Pons (tissue), 1 donor: ENCODE measurements around the gene NKD1.
A peak's percentile ranks its signal among the peaks of the same experiment; 100 is the strongest.

Experiments used
- DNase-seq: peaks from one replicate; pipeline ENCODE4 v3.0.0-alpha.2; 2016; ENCODE audit warnings: low spot score

The NKD1 gene

DNA sequence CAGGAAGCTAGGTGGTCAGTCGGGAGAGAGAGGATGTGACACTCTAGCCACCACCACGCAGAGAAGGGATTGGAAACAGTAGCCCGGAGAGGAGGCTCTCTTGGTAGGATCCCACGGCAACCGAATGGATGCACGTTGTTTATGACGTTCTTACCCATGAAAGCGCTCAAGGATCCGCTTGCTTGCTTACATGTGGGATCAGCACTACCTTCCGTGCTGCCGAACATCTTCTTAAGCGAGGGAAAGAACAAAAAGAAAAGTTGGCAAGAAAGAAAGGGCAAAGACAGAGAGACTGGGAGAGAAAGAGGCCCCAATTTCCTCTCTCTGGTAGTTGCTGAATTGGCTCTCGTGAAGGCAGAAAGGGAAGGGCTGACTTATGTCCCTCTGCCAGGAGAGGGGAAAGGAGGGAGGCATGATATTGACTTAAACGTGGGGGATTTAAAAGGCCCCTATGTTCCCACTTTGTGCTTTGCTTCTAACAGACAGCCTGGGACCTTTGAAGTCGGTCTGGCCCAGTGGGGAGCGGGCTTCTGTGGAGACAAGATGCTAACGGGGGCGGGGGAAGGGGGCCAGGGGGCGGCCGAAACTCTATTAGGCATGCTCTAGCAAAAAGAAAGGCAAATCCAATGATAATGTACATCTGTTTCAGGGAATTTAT lies 97.5 kb downstream of the NKD1 start:
- DNase-seq: no peak

DNA sequence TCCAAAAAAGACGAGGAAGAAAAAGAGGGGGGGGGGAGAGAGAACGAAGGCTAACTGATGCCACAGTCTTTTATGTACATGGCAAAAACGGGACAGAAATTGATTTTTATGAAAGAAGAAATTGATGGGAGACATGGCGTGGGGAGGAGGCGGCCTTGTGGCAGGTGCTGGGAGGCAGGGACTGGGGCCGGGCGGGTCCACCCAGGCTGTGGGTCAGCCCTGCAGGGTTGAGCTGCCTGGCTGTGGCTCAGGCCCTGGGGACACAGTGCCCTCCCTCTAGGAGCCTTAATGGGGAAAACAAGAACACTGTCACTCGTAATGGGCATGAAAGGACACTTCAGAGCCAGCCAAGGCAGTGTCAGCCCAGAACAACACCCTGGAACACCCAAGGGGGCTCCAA lies 98.1 kb downstream of the NKD1 start:
- DNase-seq: no peak

DNA sequence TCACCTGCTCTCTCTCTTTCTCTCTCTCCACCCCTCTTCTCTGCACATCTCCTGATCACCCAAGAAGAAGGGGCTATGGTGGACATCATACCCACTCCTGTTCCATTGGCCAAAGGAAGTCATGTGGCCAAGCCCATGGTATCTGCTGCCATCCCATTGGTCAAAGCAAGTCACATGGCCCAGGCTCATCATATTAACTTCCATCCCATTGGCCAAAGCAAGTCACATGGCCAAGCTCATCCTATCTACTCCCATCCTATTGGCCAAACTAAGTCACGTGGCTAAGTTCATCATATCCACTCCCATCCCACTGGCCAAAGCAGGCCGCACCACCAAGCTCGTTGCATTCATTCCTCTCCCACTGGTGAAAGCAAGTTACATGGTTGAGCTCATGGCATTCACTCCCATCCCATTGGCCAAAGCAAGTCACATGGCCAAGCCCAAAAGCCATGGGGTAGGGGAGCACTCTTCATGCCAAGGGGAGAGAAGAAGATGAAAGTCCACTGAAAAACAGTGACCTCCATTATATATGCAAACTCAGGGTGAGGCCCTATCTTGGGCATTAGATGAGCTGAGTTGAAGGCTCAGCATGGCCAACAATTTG lies 103.7 kb downstream of the NKD1 start:
- no peak for DNase-seq

DNA sequence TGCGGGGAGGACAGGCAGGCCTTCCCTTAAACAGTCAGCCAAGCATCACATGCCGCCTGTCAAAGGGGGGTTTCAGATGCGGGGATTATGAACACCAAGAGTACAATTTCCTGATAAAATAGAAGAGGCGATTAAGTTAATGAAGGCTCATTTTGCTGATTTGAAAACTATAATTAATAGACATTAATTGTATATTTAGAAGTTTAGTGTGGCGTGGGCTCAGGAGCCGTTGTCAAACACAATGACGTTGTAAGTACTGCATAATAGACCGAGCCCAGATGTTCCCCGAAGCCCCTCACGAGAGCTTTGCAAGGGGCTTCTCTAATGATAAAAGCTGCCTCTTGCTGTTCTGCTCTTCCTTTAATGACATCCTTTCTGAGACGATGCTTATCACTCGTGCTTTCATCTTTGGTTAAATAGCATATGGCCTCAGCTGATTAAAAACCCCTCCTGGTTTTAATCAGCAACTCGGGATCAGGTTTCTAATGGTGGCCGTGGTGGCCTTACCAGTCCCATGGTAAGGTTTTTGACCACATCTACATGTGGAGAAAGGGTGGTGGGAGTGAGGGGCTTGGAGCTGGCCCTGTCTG lies 104.7 kb downstream of the NKD1 start:
- DNase-seq: no peak

DNA sequence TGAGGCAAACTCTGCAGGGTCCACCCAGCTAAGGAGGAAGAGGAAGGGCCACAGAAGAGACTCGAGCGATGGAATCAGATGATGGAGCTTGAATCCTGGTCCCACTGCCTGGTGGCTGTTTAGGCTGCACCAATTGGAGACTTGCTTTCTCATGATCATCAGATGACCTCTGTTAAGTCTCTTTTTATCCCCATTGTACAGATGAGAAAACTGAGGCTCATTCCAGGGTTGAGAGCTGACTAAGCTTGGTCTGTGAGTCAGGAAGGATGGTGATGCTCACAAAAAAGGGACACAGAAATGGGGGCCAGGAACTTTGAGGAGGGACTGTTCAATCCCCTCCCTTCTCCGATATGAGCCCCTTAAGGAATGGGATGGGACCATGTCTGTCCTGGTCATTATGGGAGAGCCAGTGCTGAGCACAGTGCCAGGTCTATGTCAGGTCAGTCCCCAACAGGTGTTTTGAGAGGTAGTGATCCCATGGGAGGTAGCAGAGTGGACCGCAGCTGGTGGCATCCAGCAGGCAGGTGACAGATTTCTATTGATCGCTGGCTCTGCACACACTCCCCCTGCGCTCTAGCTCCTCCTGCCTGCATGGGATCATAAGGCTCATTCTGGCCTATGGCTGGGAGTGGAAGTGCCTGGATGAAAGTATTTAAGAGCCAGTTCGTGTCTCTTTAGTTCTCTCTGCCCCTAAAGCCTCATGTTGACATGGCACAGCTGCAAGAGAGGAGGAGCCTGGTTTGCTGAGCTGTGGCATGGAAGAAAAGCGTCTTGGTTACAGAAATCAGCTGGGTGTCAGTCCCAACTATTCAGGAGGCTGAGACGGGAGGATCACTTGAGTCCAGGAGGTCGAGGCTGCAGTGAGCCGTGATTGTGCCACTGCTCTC lies 105.7 kb downstream of the NKD1 start:
- DNase-seq: no peak

DNA sequence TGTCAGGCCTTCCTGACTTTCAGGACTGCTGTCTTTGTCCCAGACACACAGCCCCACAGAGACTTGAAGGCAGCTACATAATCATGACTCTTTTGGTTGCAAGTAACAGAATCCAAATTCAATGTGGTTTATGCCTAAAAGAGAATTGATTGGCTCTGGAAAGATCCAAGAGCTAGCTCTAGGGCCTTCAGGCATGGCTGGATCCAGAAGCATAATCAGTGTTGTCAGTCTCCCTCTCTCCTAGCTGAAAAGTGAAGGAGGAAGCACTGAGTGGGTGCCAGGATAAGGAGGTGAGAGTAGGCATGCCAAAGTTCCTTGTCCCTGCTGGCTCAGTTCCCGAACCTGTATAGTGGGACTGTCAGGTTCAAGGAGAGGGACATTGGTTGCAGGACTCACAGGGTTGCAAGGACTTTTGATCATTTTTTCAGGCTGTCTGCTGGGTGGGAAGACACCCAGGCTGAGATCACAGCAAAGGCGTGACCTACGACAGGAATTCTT lies 107.4 kb downstream of the NKD1 start:
- no peak for DNase-seq

DNA sequence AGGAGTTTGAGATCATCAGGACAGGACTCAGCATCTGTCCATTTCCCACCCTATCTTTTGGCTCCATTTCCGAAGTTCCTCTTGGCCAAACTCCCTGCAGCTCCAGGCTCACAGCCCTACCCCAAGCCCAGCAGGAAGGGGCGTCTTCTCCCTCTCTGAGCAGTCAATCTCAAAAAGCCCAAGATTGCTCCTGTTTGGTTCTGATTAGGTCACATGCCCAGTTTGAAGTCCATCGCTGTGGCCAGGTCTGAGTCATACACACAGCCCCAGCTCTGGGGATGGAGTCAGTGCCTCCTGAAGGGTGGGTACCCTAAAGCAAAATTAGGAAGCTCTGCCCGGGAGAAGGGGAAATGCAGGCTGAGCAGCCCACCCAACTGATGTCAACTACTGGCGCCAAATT lies 109.0 kb downstream of the NKD1 start:
- DNase-seq: no peak

DNA sequence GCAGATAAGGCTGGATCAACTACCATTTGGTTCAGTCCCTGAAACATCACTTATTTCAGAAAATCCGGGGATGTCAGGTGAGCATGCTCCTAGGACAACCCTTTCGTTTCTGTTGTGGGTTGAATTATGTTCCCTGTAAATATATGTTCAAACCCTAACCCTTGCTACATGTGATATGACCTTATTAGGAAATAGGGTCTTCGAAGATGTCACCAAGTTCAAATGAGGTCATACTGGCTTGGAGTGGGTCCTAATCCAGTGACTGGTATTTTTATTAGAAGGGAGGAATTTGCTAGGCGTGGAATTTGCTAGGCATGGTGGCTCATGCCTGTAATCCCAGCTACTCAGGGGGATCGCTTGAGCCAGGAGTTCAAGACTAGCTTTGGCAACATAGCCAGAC lies 111.6 kb downstream of the NKD1 start:
- DNase-seq: no peak

DNA sequence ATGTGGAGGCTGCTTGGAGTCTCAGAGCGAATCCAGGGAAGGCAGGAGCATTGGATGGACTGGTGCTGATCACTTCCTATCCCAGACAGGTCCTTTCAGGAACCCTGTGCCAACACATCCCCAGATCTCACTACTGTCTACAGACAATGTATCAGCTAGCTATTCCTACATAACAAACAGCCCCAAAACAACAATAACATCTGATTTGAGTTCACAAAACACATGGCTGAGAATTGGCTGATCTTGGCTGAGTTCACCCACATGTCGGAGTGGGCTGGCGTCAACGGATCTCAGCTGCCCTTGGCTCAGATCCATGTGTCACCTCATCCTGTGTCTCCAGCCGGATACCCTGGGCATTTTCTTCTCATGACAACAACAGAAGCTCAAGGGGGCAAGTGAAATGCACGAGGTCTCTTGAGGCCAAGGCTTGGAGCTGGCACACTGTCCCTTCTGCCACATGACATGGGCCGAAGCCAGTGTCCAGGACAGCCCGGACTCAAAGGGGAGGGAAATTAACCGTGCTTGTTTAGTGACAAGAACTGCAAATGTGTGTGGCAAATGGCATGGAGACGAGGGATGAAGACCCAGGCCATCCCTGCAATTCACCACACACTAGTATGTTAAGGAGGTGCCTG lies 114.2 kb downstream of the NKD1 start:
- DNase-seq: no peak

DNA sequence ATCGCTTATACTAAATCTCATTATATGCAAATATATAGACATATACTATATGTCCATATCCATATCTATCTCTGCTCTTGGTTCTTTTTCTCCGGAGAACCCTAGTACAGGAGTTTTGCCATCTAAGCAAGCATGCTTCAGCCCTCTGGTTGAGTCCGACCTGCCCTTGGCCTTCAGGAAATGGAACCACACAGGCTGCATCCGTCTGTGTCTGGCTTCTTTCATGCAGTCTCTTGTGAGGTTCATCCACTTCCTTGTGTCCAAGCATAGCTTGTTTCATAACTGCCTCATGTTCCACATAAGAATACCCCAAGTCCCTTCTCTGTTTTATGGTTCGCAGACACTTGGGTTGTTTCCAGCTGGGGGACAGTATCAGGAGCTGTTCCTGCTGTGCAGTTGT lies 116.1 kb downstream of the NKD1 start:
- DNase-seq: peak; percentile 30

DNA sequence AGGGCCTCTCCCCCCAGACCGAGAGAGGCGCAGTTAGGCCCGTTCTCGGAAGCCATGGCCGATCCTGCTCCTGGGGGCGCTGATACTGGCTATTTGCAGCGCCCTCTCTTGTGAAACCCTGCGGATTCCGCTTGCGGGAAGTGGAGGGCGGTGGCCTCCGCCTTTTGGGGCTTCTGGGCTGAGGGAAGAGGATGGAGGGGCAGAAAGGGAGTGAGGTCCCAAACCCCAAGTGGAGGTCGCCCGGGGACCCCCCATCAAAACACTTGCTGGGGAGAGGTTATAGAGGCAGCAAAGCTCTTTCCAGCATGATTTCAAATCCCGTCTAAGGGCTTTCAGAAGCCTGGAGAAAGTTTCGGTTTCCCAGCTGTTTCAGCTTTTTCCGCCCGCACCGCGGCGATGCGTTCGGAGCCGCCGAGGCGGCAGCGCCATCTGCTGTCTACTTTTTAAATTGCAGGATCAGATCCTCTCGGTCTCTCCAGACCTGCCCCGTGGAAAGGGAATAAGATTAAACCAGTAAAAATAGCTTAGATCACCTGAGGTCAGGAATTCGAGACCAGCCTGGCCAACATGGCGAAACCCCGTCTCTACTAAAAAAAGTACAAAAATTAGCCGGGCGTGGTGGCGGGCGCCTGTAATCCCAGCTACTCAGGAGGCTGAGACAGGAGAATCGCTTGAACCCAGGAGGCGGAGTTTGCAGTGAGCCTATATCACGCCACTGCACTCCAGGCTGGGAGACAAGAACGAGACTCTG lies 117.1 kb downstream of the NKD1 start:
- DNase-seq: peak; percentile 59

DNA sequence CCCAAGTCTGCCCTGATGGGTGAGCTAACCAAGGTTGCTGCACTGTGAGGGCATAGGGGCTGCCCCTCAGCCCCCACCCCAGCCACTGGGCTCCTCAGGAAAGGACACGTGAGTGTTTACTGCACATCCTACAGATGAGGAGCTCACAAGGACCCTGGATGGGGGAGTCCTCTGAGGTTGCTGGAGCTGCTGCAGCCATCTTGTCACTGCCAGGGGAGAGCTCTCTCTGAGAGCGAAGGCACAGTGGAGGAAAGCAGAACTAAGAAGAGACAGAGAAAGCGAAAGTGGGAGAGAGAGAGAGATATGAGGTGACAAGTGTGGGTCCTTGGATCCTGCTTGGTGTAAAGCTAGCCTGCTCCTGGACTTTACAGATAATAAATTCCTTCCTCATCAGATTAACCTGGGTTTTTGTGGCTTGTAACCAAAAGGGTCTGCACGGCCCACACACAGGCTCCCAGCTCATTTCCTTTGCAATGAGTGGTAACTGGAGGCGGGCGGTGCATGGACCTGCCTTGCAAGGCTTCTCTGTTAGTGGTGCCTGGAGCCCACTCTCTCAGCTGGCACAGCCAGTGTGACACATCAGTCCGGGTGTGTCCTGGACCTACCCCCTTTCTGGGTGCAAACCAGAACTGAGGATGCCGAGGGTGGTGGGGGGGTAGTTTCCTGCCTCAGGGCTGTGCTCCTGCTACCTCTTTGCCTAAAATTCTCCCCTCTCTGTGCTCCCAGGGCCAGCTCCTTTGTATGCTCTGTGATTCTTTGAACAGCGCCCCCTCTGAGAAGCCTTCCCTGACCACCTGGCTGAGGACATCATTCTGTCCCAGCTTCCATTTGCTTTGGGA lies 118.7 kb downstream of the NKD1 start:
- DNase-seq: no peak

DNA sequence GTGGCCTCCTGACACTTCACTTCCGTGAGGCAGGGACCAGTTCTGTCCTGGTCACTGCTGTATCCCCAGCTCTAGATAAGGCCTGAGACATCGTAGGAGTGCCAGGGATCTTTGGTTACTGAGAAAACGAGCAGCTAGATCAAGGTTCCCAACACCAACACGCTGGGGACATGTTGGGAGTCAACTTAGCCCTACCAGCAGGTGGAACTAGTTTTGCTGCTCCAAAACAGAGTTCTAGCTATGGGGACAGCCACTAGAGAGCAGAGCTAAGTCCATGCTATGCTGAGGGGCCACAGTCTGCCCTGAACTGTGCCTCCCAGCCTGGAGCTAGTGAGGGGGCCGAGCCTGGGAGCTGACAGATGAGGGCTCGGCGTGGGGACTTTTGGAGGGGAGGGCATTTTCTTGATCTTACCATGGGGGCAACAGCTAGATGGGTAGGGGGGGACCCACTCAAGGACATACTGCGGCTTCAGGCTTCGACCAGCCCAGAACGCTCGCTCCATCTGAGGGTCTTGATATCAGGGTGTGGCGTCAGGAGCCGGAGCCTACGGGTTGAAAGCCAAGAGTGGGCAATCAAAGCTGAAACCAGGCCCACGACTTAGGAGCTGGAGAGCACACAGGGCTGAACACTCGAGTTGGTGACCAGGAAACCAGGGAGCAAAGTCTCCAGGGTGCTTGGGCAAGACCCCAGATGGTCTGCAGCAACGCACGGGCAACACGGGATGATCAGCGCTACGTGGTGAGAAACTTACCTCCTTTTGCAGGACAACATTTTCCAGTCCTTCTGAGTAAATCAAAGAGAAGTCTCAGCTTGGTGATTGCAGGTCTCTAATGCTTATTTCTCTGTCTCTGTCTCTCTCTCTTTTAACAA lies 119.5 kb downstream of the NKD1 start:
- peak; percentile 23 for DNase-seq

DNA sequence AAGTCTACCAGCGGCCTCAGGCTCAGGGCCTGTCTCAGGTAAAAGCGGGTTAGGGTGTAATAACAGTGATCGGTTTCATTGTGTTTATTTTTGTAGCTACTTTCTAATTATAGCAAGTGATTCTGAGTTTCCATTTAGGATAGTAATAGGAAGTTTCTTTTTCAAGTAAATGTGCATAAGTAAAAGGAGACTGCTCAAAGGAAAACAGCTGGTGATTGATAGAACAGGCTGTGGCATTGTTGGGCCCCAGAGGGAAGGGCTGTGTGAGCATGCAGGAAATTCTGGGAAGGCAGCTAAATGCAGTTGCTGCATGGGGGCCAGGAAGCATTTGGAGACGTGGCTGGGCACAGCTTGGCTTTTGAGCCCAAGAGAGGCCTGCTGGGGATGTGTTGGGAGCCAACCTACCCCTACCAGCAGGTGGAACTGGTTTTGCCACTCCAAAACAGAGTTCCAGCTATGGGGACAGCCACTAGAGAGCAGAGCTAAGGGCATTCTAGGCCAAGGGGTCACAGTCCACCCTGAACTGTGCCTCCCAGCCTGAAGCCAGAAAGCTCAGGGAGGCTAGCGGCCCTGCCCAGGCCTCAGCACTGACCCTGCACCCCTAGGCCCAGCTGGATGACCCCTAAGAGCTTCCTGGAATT lies 120.3 kb downstream of the NKD1 start:
- DNase-seq: peak; percentile 32

DNA sequence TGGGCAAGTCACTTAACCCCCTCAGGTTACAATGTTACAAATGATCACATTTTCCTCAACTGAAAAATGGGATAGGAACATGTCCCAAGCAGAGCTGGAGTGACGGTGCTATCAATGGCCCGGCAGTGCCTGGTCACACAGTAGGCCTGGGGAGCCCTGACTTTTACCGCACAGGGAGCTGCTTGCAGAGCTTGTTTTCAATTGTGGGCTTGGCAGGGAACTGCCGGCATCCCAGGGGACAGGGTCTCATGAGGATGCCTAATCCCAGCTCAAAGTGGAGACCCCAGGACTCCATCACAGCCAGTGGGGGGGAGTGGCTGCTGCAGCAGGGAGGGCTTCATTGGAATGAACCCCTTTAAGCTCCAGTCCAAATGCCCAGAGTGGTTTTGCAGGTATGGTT lies 121.5 kb downstream of the NKD1 start:
- DNase-seq: no peak

DNA sequence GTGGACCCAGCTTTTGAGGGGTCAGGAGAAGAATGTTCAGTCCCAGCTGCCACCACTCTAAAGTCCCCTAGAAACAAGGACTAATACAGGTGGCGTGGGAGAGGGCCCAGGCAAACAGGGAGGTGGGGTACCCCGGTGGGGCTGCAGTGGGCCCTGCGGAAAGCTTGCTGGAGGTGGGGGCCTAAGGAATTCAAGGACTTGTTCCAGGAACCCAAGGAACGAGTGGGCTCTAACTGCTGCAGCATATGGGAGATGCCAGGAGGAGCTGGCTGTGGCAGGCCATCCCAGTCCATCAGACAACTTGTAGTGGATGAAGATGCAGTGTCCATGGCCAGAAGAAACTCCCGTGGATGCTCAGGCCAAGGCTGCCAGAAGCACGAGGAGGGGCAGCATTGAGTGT lies 122.3 kb downstream of the NKD1 start:
- DNase-seq: no peak

DNA sequence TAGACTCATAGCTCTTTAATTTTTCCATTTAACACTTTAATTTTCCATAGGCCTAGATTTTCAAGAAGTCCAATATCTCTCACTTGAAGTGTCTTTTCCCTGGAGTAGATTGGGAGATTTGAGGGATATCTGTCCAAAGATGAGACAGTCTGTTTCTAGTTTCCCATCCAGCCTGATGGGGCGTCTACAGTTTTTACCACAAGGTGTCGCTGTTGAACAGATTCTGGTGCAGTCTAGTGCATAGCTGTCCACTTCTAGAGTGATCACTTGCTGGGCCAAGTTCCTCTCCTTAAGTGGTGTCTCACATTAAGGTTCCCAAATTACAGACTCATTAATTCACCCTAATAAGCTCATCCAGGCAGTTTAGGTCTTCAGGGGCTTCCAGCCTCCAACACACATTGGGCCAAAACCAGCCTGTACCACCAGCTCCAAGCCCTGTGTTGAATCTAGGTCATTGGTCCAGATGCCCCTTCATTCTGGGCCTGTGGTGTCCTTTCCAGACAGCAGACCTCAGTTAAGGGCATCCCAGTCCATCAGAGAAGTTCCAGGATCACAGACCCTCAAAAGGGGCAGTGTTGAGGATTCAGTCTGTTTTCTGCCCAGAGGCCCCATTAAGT lies 123.6 kb downstream of the NKD1 start:
- DNase-seq: no peak

DNA sequence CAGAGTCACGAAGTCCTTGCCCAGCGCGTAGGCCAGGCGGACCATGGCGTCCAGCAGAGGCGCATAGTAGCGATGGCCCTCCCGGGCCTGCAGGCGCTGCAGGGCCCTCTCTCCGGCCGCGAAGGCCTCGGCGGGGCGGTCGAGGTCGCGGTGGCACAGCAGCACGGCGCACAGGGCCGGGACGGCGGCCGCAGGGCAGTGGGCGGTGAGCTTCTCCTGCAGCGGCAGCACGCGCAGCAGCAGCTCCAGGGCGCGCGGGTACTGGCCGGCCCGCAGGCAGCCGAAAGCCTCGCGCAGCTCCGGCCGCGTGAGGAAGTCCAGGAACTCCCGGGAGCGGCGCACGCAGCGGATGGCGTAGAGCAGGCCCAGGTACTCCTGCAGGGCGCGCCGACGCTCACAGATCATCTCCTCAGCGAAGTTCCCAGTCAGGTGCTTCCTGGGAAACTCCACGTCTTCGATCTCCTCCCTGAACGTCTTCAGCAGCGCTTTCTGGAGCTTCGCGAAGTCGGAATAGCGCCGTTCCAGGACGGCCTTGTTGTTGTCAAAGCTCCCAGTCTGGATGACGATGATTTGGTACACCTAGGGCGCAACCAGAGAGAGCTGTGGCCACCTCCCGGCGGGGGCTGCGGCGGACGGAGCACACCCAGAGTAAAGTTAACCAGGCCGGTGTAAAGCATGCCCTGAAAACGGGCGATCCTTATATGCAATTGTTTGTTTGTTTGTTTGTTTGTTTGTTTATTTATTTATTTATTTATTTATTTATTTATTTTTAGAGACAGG lies 125.5 kb downstream of the NKD1 start:
- no peak for DNase-seq
